Osteoblast (primary cell): ENCODE results near the gene RTEL1. TPM values are rescaled to one million over a fixed set of nuclear protein-coding genes. Genes with fewer than 3 reads are reported as not detected.

Source experiments
- DNase-seq: peaks from one replicate; pipeline ENCODE4 v3.0.0; 2011; ENCODE audit warnings: low spot score, mixed read lengths; ENCODE audit not compliant: insufficient read length; ENCODE audit errors: missing footprints
- H2AFZ ChIP-seq: 2 replicates; pipeline ENCODE4 v1.6.0; 2011; ENCODE audit warnings: mild to moderate bottlenecking, low read length
- H3K27ac ChIP-seq: 2 replicates; pipeline ENCODE4 v1.5.1; 2011; ENCODE audit warnings: mild to moderate bottlenecking, low read depth, low read length, moderate library complexity
- H3K27me3 ChIP-seq: 2 replicates; pipeline ENCODE4 v1.6.0; 2012; ENCODE audit warnings: mild to moderate bottlenecking, control low read depth, inconsistent platforms, low read length, moderate library complexity; ENCODE audit not compliant: insufficient read depth
- H3K36me3 ChIP-seq: 2 replicates; pipeline ENCODE4 v1.5.1; 2011; ENCODE audit warnings: mild to moderate bottlenecking, low read length, control low read depth, moderate library complexity; ENCODE audit not compliant: insufficient read depth
- H3K4me1 ChIP-seq: 2 replicates; pipeline ENCODE4 v1.5.1; 2011; ENCODE audit warnings: mild to moderate bottlenecking, low read length, control low read depth, moderate library complexity; ENCODE audit not compliant: insufficient read depth
- H3K4me2 ChIP-seq: 2 replicates; pipeline ENCODE4 v1.6.0; 2011; ENCODE audit warnings: mild to moderate bottlenecking, low read length; ENCODE audit not compliant: insufficient read depth
- H3K4me3 ChIP-seq: fragments of 200-600 bp; sonication (generic); 3 replicates; pipeline ENCODE4 v1.5.1; 2012; ENCODE audit warnings: mild to moderate bottlenecking, low read length, inconsistent platforms; ENCODE audit not compliant: insufficient read depth
- H3K79me2 ChIP-seq: 2 replicates; pipeline ENCODE4 v1.6.0; 2012; ENCODE audit warnings: mild to moderate bottlenecking, low read length, control low read depth, inconsistent platforms; ENCODE audit not compliant: insufficient read depth
- H3K9me3 ChIP-seq: 2 replicates; pipeline ENCODE4 v1.5.1; 2011; ENCODE audit warnings: low read depth, low read length, control low read depth
- H4K20me1 ChIP-seq: 2 replicates; pipeline ENCODE4 v1.6.0; 2012; ENCODE audit warnings: mild to moderate bottlenecking, low read length, control low read depth; ENCODE audit not compliant: insufficient read depth
- CTCF ChIP-seq: IDR thresholded peaks from 2 replicates; pipeline ENCODE4 v1.5.1; 2011; ENCODE audit warnings: mild to moderate bottlenecking, low read depth, low read length, moderate library complexity; ENCODE audit errors: extremely low read depth
- total RNA-seq: library from RNA; depleted of rRNA; stranded (reverse); fragments of >200 nt; gene quantifications from 2 replicates; pipeline ENCODE4 v1.2.3, GENCODE V29; 2012

The RTEL1 gene
- total RNA-seq, 1 donor, result 10.9 TPM

- Histone ChIP-seq H4K20me1 (no peaks in the 10 kb centered on the region), H3K4me1 (no peaks in the 10 kb centered on the region), H3K36me3 (peaks cover 41% of the 10 kb centered on the region), H3K9me3 (no peaks in the 10 kb centered on the region), H3K79me2 (no peaks in the 10 kb centered on the region), H3K4me3 (no peak overlapping the region), H2AFZ (no peak overlapping the region), H3K4me2 (no peak overlapping the region), H3K27me3 (no peaks in the 10 kb centered on the region), H3K27ac (no peak overlapping the region)
- no peak for TF ChIP-seq CTCF
- no peak for DNase-seq
These were observed 17.7 kb downstream of the RTEL1 start for GRCh38 chr20:63675681-63676368.

- H3K27me3 ChIP-seq, result no peaks in the 10 kb centered on the region
- H3K9me3 ChIP-seq, result no peaks in the 10 kb centered on the region
- DNase-seq, result no peak
- no peak overlapping the region for H3K4me2 ChIP-seq
- peaks cover 36% of the 10 kb centered on the region for H3K36me3 ChIP-seq
- H3K4me1 ChIP-seq, result peaks cover 13% of the 10 kb centered on the region
- no peak overlapping the region for H3K27ac ChIP-seq
- no peaks in the 10 kb centered on the region for H4K20me1 ChIP-seq
- no peak overlapping the region for H3K4me3 ChIP-seq
- H3K79me2 ChIP-seq, result no peaks in the 10 kb centered on the region
- no peak overlapping the region for H2AFZ ChIP-seq
- TF ChIP-seq CTCF, result no peak
These were observed 20.0 kb downstream of the RTEL1 start for GRCh38 chr20:63678071-63678470.

- Histone ChIP-seq H2AFZ (no peak overlapping the region), H3K36me3 (peaks cover 41% of the 10 kb centered on the region), H3K9me3 (no peaks in the 10 kb centered on the region), H3K4me1 (peaks cover 16% of the 10 kb centered on the region), H3K4me2 (no peak overlapping the region), H3K27ac (no peak overlapping the region), H3K4me3 (no peak overlapping the region), H3K79me2 (no peaks in the 10 kb centered on the region), H4K20me1 (no peaks in the 10 kb centered on the region), H3K27me3 (no peaks in the 10 kb centered on the region)
- DNase-seq, result no peak
- no peak for TF ChIP-seq CTCF
These were observed 20.8 kb downstream of the RTEL1 start for GRCh38 chr20:63678667-63679465.

GRCh38 chr20:63679799-63680305 lies 21.7 kb downstream of the RTEL1 start:
- no peak for TF ChIP-seq CTCF
- DNase-seq, result no peak
- Histone ChIP-seq H3K27ac (no peak overlapping the region), H3K27me3 (no peaks in the 10 kb centered on the region), H3K79me2 (no peaks in the 10 kb centered on the region), H3K9me3 (no peaks in the 10 kb centered on the region), H3K36me3 (peaks cover 32% of the 10 kb centered on the region), H4K20me1 (no peaks in the 10 kb centered on the region), H3K4me2 (no peak overlapping the region), H3K4me3 (no peak overlapping the region), H2AFZ (no peak overlapping the region), H3K4me1 (peaks cover 16% of the 10 kb centered on the region)
